DND-41 (cell line): Measurements from ENCODE around the gene TRMU.

Experiments
- ATAC-seq: fragments of 200-7000 bp; cut with Tn5 transposase; 3 replicates; pipeline ENCODE4 v1.9.1; 2021; ENCODE audit warnings: low read depth; ENCODE audit not compliant: insufficient read depth
- DNase-seq: peaks from one replicate; pipeline ENCODE4 v3.0.0-alpha.2; 2020
- H2AFZ ChIP-seq: 2 replicates; pipeline ENCODE4 v1.6.0; 2012; ENCODE audit warnings: low read depth, low read length
- H3K27ac ChIP-seq: 2 replicates; pipeline ENCODE4 v1.5.1; 2012; ENCODE audit warnings: low read length, inconsistent platforms
- H3K27me3 ChIP-seq: fragments of 200-600 bp; sonication (generic); 2 replicates; pipeline ENCODE4 v1.6.0; 2012; ENCODE audit warnings: low read length, mild to moderate bottlenecking, inconsistent platforms; ENCODE audit not compliant: insufficient read depth, poor library complexity
- H3K36me3 ChIP-seq: 2 replicates; pipeline ENCODE4 v1.5.1; 2012; ENCODE audit warnings: low read length, inconsistent platforms; ENCODE audit not compliant: insufficient read depth
- H3K4me1 ChIP-seq: 2 replicates; pipeline ENCODE4 v1.5.1; 2012; ENCODE audit warnings: mild to moderate bottlenecking, low read length; ENCODE audit not compliant: insufficient read depth
- H3K4me2 ChIP-seq: 2 replicates; pipeline ENCODE4 v1.6.0; 2012; ENCODE audit warnings: mild to moderate bottlenecking, moderate library complexity, low read length, inconsistent platforms; ENCODE audit not compliant: insufficient read depth
- H3K4me3 ChIP-seq, 2 experiments: fragments of 200-600 bp in 1 of 2; shearing (Covaris generic) in 1 of 2; 2 replicates each; pipeline ENCODE4 v1.5.1; 2012 to 2016; ENCODE audit warnings: inconsistent platforms in 2 of 2, low read length in 2 of 2, mild to moderate bottlenecking in 2 of 2, low read depth in 1 of 2, moderate library complexity in 1 of 2
- H3K79me2 ChIP-seq: 2 replicates; pipeline ENCODE4 v1.6.0; 2012; ENCODE audit warnings: low read length, inconsistent platforms; ENCODE audit not compliant: insufficient read depth
- H3K9ac ChIP-seq: 2 replicates; pipeline ENCODE4 v1.6.0; 2012; ENCODE audit warnings: low read depth, mild to moderate bottlenecking, inconsistent platforms, low read length, moderate library complexity
- H3K9me3 ChIP-seq: 2 replicates; pipeline ENCODE4 v1.5.1; 2012; ENCODE audit warnings: low read length, moderate library complexity, mild to moderate bottlenecking, inconsistent platforms; ENCODE audit not compliant: insufficient read depth, severe bottlenecking
- H4K20me1 ChIP-seq: 2 replicates; pipeline ENCODE4 v1.6.0; 2012; ENCODE audit warnings: low read length; ENCODE audit not compliant: insufficient read depth
- EZH2 ChIP-seq: IDR thresholded peaks from 3 replicates; pipeline ENCODE4 v1.6.1; 2012; ENCODE audit warnings: borderline replicate concordance, low read depth, mild to moderate bottlenecking, moderate library complexity, low read length, inconsistent platforms; ENCODE audit not compliant: severe bottlenecking
- TF ChIP-seq, protein P1 (sequence below): IDR thresholded peaks from 2 replicates; pipeline ENCODE4 v1.5.1; 2012; ENCODE audit warnings: borderline replicate concordance, low read length, moderate library complexity, mild to moderate bottlenecking; ENCODE audit not compliant: poor library complexity, severe bottlenecking; ENCODE audit errors: extremely low read depth

TRMU gene

GRCh38 chr22:46376908-46377524 is 41.5 kb downstream of the TRMU start:
- no peaks in the 10 kb centered on the region for H3K36me3 ChIP-seq
- H2AFZ ChIP-seq = no peak overlapping the region
- TF ChIP-seq EZH2 = no peak
- TF ChIP-seq, protein P1, sequence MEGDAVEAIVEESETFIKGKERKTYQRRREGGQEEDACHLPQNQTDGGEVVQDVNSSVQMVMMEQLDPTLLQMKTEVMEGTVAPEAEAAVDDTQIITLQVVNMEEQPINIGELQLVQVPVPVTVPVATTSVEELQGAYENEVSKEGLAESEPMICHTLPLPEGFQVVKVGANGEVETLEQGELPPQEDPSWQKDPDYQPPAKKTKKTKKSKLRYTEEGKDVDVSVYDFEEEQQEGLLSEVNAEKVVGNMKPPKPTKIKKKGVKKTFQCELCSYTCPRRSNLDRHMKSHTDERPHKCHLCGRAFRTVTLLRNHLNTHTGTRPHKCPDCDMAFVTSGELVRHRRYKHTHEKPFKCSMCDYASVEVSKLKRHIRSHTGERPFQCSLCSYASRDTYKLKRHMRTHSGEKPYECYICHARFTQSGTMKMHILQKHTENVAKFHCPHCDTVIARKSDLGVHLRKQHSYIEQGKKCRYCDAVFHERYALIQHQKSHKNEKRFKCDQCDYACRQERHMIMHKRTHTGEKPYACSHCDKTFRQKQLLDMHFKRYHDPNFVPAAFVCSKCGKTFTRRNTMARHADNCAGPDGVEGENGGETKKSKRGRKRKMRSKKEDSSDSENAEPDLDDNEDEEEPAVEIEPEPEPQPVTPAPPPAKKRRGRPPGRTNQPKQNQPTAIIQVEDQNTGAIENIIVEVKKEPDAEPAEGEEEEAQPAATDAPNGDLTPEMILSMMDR = no peak
- peaks cover 4% of the 10 kb centered on the region; the same call in 1 of the 2 replicates for H3K4me1 ChIP-seq
- H3K9ac ChIP-seq = no peak overlapping the region
- H3K79me2 ChIP-seq = no peaks in the 10 kb centered on the region
- ATAC-seq = no peak
- no peaks in the 10 kb centered on the region for H3K27me3 ChIP-seq
- no peaks in the 10 kb centered on the region for H3K9me3 ChIP-seq
- no peak overlapping the region for H3K27ac ChIP-seq
- no peak for DNase-seq
- no peak overlapping the region for H3K4me3 ChIP-seq
- H3K4me2 ChIP-seq = no peak overlapping the region
- no peaks in the 10 kb centered on the region; the same call in 1 of the 2 replicates for H4K20me1 ChIP-seq

GRCh38 chr22:46377525-46378425 is 42.3 kb downstream of the TRMU start:
- no peak for DNase-seq
- H3K4me1 ChIP-seq = peaks cover 4% of the 10 kb centered on the region; the same call in 1 of the 2 replicates
- TF ChIP-seq EZH2 = no peak
- TF ChIP-seq, protein P1 = no peak
- H3K9ac ChIP-seq = no peak overlapping the region
- H3K9me3 ChIP-seq = no peaks in the 10 kb centered on the region
- no peak for ATAC-seq
- no peaks in the 10 kb centered on the region for H3K27me3 ChIP-seq
- H3K4me3 ChIP-seq = no peak overlapping the region
- no peaks in the 10 kb centered on the region for H3K79me2 ChIP-seq
- H2AFZ ChIP-seq = no peak overlapping the region
- H3K36me3 ChIP-seq = no peaks in the 10 kb centered on the region
- no peaks in the 10 kb centered on the region; the same call in 1 of the 2 replicates for H4K20me1 ChIP-seq
- H3K27ac ChIP-seq = no peak overlapping the region
- no peak overlapping the region for H3K4me2 ChIP-seq

DNA sequence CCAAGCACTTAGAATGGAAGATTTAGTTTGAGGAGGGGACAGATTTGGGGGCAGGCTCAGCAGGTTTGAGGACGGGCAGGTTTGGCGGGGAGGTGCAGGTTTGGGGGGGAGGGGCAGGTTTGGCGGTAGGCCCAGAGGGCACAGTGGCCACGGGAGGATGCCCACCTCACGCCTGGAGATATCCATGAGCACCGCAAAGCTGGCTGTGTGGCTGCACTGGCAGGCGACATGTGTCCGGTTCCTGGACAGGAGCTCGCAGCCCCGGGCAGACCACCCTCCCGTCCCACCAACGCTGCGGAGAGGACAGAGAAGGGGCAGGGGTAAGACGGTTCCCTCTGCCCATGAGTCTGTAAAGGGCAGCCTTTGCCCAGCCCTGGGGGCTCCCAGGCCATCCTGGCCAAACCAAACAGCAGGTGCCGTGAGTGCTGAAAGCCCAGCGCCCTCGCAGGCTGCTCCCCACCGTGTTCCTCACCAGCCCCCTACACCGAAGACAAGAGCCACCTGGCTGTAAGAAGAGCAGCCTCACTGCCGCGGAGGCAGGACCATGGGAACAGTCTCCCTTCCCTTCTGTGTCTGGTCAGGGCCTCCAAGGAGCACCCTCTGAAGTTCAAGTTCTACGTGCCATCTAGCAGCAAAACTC is 43.0 kb downstream of the TRMU start:
- H3K36me3 ChIP-seq = no peaks in the 10 kb centered on the region
- no peaks in the 10 kb centered on the region for H3K27me3 ChIP-seq
- no peak overlapping the region for H3K4me3 ChIP-seq
- no peak overlapping the region for H3K27ac ChIP-seq
- no peaks in the 10 kb centered on the region; the same call in 1 of the 2 replicates for H4K20me1 ChIP-seq
- ATAC-seq (no peak), DNase-seq (no peak)
- TF ChIP-seq, protein P1 = no peak
- no peak for TF ChIP-seq EZH2
- H3K9ac ChIP-seq = no peak overlapping the region
- no peak overlapping the region for H3K4me2 ChIP-seq
- no peaks in the 10 kb centered on the region for H3K9me3 ChIP-seq
- no peak overlapping the region for H2AFZ ChIP-seq
- no peaks in the 10 kb centered on the region for H3K79me2 ChIP-seq
- H3K4me1 ChIP-seq = peaks cover 4% of the 10 kb centered on the region; the same call in 1 of the 2 replicates
